Measurements from ENCODE around the gene TDRD6. TPM values are rescaled to one million over a fixed set of nuclear protein-coding genes. Genes with fewer than 3 reads are reported as not detected.

The TDRD6 gene
- total and polyA plus RNA-seq, 2 experiments from 2014 or later = 0.14 to 0.24 TPM

DNA sequence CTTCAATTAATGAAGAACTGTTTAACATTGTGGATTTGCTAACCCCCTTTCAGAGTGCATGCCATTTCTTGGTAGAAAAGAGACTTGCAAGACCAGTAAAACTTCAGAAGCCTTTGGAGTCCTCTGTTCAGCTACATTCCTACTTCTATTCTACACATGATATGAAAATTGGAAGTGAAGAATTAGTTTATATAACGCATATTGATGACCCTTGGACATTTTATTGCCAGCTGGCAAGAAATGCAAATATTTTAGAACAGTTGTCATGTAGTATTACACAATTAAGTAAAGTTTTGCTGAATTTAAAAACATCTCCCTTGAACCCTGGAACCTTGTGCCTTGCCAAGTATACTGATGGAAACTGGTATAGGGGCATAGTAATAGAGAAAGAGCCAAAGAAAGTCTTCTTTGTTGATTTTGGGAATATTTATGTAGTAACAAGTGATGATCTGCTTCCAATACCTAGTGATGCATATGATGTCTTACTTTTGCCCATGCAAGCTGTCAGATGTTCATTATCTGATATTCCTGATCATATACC is 3.3 kb downstream of the TDRD6 start:
- peaks cover 6% of the 10 kb centered on the region for H3K27me3 Mint-ChIP-seq (ENCODE audit: insufficient read depth, low read depth, poor library complexity)
- no peaks in the 10 kb centered on the region for H3K4me1 Mint-ChIP-seq
- no peak for ATAC-seq
- H3K79me2 ChIP-seq (replicated peaks; ENCODE audit: insufficient read depth) = no peaks in the 10 kb centered on the region
- no peak for TF ChIP-seq EZH2 (IDR thresholded peaks at IDR 0.05; ENCODE audit: low read depth, unreplicated experiment)
- TF ChIP-seq ZNF331 (CRISPR knock-in tag; IDR thresholded peaks at IDR 0.05; ENCODE audit: low read depth) = no peak
- TF ChIP-seq ZNF114 (CRISPR knock-in tag; IDR thresholded peaks at IDR 0.05) = no peak
- TF ChIP-seq CREB1 (CRISPR knock-in tag; IDR thresholded peaks at IDR 0.05; ENCODE audit: low read depth) = no peak
- TF ChIP-seq EZH2phosphoT487 (IDR thresholded peaks at IDR 0.05; ENCODE audit: unreplicated experiment) = no peak
- TF ChIP-seq NANOG (IDR thresholded peaks at IDR 0.05; ENCODE audit: borderline replicate concordance) = no peak
- TF ChIP-seq, protein P1, sequence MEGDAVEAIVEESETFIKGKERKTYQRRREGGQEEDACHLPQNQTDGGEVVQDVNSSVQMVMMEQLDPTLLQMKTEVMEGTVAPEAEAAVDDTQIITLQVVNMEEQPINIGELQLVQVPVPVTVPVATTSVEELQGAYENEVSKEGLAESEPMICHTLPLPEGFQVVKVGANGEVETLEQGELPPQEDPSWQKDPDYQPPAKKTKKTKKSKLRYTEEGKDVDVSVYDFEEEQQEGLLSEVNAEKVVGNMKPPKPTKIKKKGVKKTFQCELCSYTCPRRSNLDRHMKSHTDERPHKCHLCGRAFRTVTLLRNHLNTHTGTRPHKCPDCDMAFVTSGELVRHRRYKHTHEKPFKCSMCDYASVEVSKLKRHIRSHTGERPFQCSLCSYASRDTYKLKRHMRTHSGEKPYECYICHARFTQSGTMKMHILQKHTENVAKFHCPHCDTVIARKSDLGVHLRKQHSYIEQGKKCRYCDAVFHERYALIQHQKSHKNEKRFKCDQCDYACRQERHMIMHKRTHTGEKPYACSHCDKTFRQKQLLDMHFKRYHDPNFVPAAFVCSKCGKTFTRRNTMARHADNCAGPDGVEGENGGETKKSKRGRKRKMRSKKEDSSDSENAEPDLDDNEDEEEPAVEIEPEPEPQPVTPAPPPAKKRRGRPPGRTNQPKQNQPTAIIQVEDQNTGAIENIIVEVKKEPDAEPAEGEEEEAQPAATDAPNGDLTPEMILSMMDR (conservative IDR thresholded peaks at IDR 0.05; ENCODE audit: low read depth in 2 of 2) = no peak
- no peak for TF ChIP-seq JUNB (IDR thresholded peaks at IDR 0.05; ENCODE audit: unreplicated experiment)
- no peak for TF ChIP-seq POLR2AphosphoS5 (IDR thresholded peaks at IDR 0.05; ENCODE audit: low read depth)
- no peak for TF ChIP-seq REST (IDR thresholded peaks at IDR 0.05; ENCODE audit: unreplicated experiment)
- no peak for TF ChIP-seq ETS1 (IDR thresholded peaks at IDR 0.05)
- TF ChIP-seq, protein P2, sequence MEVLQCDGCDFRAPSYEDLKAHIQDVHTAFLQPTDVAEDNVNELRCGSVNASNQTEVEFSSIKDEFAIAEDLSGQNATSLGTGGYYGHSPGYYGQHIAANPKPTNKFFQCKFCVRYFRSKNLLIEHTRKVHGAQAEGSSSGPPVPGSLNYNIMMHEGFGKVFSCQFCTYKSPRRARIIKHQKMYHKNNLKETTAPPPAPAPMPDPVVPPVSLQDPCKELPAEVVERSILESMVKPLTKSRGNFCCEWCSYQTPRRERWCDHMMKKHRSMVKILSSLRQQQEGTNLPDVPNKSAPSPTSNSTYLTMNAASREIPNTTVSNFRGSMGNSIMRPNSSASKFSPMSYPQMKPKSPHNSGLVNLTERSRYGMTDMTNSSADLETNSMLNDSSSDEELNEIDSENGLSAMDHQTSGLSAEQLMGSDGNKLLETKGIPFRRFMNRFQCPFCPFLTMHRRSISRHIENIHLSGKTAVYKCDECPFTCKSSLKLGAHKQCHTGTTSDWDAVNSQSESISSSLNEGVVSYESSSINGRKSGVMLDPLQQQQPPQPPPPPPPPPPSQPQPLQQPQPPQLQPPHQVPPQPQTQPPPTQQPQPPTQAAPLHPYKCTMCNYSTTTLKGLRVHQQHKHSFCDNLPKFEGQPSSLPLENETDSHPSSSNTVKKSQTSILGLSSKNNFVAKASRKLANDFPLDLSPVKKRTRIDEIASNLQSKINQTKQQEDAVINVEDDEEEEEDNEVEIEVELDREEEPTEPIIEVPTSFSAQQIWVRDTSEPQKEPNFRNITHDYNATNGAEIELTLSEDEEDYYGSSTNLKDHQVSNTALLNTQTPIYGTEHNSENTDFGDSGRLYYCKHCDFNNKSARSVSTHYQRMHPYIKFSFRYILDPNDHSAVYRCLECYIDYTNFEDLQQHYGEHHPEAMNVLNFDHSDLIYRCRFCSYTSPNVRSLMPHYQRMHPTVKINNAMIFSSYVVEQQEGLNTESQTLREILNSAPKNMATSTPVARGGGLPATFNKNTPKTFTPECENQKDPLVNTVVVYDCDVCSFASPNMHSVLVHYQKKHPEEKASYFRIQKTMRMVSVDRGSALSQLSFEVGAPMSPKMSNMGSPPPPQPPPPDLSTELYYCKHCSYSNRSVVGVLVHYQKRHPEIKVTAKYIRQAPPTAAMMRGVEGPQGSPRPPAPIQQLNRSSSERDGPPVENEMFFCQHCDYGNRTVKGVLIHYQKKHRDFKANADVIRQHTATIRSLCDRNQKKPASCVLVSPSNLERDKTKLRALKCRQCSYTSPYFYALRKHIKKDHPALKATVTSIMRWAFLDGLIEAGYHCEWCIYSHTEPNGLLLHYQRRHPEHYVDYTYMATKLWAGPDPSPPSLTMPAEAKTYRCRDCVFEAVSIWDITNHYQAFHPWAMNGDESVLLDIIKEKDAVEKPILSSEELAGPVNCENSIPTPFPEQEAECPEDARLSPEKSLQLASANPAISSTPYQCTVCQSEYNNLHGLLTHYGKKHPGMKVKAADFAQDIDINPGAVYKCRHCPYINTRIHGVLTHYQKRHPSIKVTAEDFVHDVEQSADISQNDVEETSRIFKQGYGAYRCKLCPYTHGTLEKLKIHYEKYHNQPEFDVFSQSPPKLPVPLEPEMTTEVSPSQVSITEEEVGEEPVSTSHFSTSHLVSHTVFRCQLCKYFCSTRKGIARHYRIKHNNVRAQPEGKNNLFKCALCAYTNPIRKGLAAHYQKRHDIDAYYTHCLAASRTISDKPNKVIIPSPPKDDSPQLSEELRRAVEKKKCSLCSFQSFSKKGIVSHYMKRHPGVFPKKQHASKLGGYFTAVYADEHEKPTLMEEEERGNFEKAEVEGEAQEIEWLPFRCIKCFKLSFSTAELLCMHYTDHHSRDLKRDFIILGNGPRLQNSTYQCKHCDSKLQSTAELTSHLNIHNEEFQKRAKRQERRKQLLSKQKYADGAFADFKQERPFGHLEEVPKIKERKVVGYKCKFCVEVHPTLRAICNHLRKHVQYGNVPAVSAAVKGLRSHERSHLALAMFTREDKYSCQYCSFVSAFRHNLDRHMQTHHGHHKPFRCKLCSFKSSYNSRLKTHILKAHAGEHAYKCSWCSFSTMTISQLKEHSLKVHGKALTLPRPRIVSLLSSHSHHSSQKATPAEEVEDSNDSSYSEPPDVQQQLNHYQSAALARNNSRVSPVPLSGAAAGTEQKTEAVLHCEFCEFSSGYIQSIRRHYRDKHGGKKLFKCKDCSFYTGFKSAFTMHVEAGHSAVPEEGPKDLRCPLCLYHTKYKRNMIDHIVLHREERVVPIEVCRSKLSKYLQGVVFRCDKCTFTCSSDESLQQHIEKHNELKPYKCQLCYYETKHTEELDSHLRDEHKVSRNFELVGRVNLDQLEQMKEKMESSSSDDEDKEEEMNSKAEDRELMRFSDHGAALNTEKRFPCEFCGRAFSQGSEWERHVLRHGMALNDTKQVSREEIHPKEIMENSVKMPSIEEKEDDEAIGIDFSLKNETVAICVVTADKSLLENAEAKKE (CRISPR knock-in tag; IDR thresholded peaks at IDR 0.05) = no peak
- no peak for TF ChIP-seq STAT1 (IDR thresholded peaks at IDR 0.05; ENCODE audit: unreplicated experiment)
- H3K4me3 ChIP-seq = no peak overlapping the region
- H3K27ac ChIP-seq (ENCODE audit: low read depth) = no peak overlapping the region
- no peak overlapping the region for H3K4me2 ChIP-seq
- H3K27me3 ChIP-seq (ENCODE audit: insufficient read depth) = no peaks in the 10 kb centered on the region
- H3K27ac Mint-ChIP-seq = no peak overlapping the region
- H3K36me3 Mint-ChIP-seq (ENCODE audit: low read depth) = no peaks in the 10 kb centered on the region
- H3K36me3 ChIP-seq (ENCODE audit: insufficient read depth) = no peaks in the 10 kb centered on the region
- no peak overlapping the region for H2AFZ ChIP-seq
- H3K9me2 ChIP-seq (ENCODE audit: insufficient read depth) = no peaks in the 10 kb centered on the region
- H3K9me3 Mint-ChIP-seq = no peaks in the 10 kb centered on the region
- no peaks in the 10 kb centered on the region for H4K20me1 ChIP-seq (replicated peaks; ENCODE audit: insufficient read depth)
- H3F3A ChIP-seq (replicated peaks; ENCODE audit: low read depth) = no peaks in the 10 kb centered on the region
- no peak overlapping the region for H3K4me3 Mint-ChIP-seq
- no peak for DNase-seq (ENCODE audit: low spot score)
- H3K4me1 ChIP-seq (ENCODE audit: insufficient read depth) = no peaks in the 10 kb centered on the region

Measured in GM23338 (cell line).